Measurements from ENCODE around the gene FAM163A. TPM values are rescaled to one million over a fixed set of nuclear protein-coding genes. Genes with fewer than 3 reads are reported as not detected.
A peak's percentile ranks its signal among the peaks of the same experiment; 100 is the strongest.
"Not testable (repeated sequence)": the region's sequence is repeated elsewhere in the genome, so short reads cannot be mapped to it uniquely, and the experiment has no call there.

FAM163A gene
- total RNA-seq (under 1 TPM in 2 of 5 experiments, not detected in 3; 0.14 to 0.17 TPM), polyA plus RNA-seq (under 1 TPM in 1 of 2 donors, not detected in 1; 0.06 TPM), total RNA-seq (not detected)

- H3K27ac Mint-ChIP-seq: peak within 1 kb of the TSS in 1 of 9 donors; percentile 36
- intact Hi-C loops (cut with micrococcal nuclease): no loop called here
- H3K4me3 Mint-ChIP-seq: peak within 1 kb of the TSS; percentile 31 to 81 (median 76)
- Histone ChIP-seq H3K27ac (ENCODE audit: low read depth, low read length) (no peak within 1 kb of the TSS), H3K9me3 (ENCODE audit: control insufficient read depth in 2 of 3, low read length in 3 of 3) (no peaks in the 10 kb centered on the region), H3K27me3 (ENCODE audit: control insufficient read depth in 2 of 2, insufficient read depth in 2 of 2, low read length in 2 of 2) (peaks cover 0 to 14% of the 10 kb centered on the region in 2 donors), H3K4me3 (ENCODE audit: low read length) (no peak within 1 kb of the TSS), H3K36me3 (ENCODE audit: control insufficient read depth in 2 of 3, insufficient read depth in 3 of 3, low read length in 3 of 3) (no peaks in the 10 kb centered on the region), H3K4me1 (ENCODE audit: control insufficient read depth in 2 of 2, insufficient read depth in 2 of 2, low read length in 2 of 2) (no peaks in the 10 kb centered on the region)
- H3K9me3 Mint-ChIP-seq: peaks cover 0 to 9% (median 0%) of the 10 kb centered on the region in 11 donors
- peaks cover 60 to 79% (median 72%) of the 10 kb centered on the region in 5 donors for H3K27me3 Mint-ChIP-seq
- ChIA-PET CTCF (no interaction called here), POLR2A (interaction anchor here (1.1 kb wide), 1 partner anchor 15 kb away, joined by 3 read pairs; no protein-coding TSS in a partner anchor)
- ATAC-seq (peak; percentile 58), DNase-seq (peak in 4 of 9 donors; percentile 3 to 21 (median 15))
- peaks cover 3 to 20% (median 13%) of the 10 kb centered on the region in 7 donors for H3K4me1 Mint-ChIP-seq
- H3K36me3 Mint-ChIP-seq: no peaks in the 10 kb centered on the region
Measured at GRCh38 chr1:179742717-179743678, at the start of gene FAM163A. Gene FAM163A, plus strand, starts transcription at chr1:179743291. Its CDS starts 69,807 bp downstream, at chr1:179813098.

DNA sequence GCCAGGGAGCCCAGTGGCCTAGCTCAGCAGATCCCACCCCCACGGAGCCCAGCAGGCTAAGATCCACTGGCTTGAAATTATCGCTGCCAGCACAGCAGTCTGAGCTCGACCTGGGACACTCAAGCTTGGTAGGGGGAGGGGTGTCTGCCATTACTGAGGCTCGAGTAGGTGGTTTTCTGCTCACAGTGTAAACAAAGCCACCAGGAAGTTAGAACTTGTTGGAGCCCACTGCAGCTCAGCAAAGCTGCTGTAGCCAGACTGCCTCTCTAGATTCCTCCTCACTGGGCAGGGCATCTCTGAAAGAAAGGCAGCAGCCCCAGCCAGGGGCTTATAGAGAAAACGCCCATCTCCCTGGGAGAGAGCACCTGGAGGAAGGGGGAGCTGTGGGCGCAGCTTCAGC is 48.6 kb upstream of the FAM163A start:
- peaks cover 18 to 32% (median 26%) of the 10 kb centered on the region in 5 donors for H3K27me3 Mint-ChIP-seq
- H3K4me1 ChIP-seq (ENCODE audit: control insufficient read depth in 2 of 2, insufficient read depth in 2 of 2, low read length in 2 of 2); intact Hi-C loops (cut with micrococcal nuclease); H3K27ac Mint-ChIP-seq; H3K27ac ChIP-seq (ENCODE audit: low read depth, low read length); H3K4me3 ChIP-seq (ENCODE audit: low read length); H3K4me1 Mint-ChIP-seq; H3K9me3 ChIP-seq (ENCODE audit: control insufficient read depth in 2 of 3, low read length in 3 of 3); H3K9me3 Mint-ChIP-seq; H3K27me3 ChIP-seq (ENCODE audit: control insufficient read depth in 2 of 2, insufficient read depth in 2 of 2, low read length in 2 of 2); H3K36me3 Mint-ChIP-seq; H3K36me3 ChIP-seq (ENCODE audit: control insufficient read depth in 2 of 3, insufficient read depth in 3 of 3, low read length in 3 of 3); POLR2A ChIA-PET; DNase-seq; ATAC-seq; H3K4me3 Mint-ChIP-seq: not testable (repeated sequence)
- CTCF ChIA-PET: interaction anchor here (1.1 kb wide), 1 partner anchor 120 kb away, joined by 3 read pairs; no protein-coding TSS in a partner anchor

- H3K4me3 Mint-ChIP-seq: no peak overlapping the region
- H3K27me3 ChIP-seq (ENCODE audit: control insufficient read depth in 2 of 2, insufficient read depth in 2 of 2, low read length in 2 of 2): no peaks in the 10 kb centered on the region
- POLR2A ChIA-PET: no interaction called here
- intact Hi-C loops (cut with micrococcal nuclease): loop anchor here in 1 of 2 donors (10.0 kb wide), 1 partner anchor 782 kb away; no protein-coding TSS in a partner anchor
- CTCF ChIA-PET: interaction anchor here (2.0 to 14.1 kb wide), 3 partner anchors 111 to 477 kb away, joined by 5 to 376 read pairs (median 8); no protein-coding TSS in a partner anchor
- H3K4me1 ChIP-seq (ENCODE audit: control insufficient read depth in 2 of 2, insufficient read depth in 2 of 2, low read length in 2 of 2): no peaks in the 10 kb centered on the region
- H3K4me1 Mint-ChIP-seq: peaks cover 0 to 4% (median 0%) of the 10 kb centered on the region in 7 donors
- no peaks in the 10 kb centered on the region for H3K36me3 ChIP-seq (ENCODE audit: control insufficient read depth in 2 of 3, insufficient read depth in 3 of 3, low read length in 3 of 3)
- H3K27me3 Mint-ChIP-seq: peaks cover 0 to 6% (median 0%) of the 10 kb centered on the region in 5 donors
- no peaks in the 10 kb centered on the region for H3K9me3 ChIP-seq (ENCODE audit: control insufficient read depth in 2 of 3, low read length in 3 of 3)
- DNase-seq: no peak
- no peaks in the 10 kb centered on the region for H3K36me3 Mint-ChIP-seq
- no peak overlapping the region for H3K4me3 ChIP-seq (ENCODE audit: low read length)
- no peaks in the 10 kb centered on the region for H3K9me3 Mint-ChIP-seq
- no peak overlapping the region for H3K27ac Mint-ChIP-seq
- no peak for ATAC-seq
- no peak overlapping the region for H3K27ac ChIP-seq (ENCODE audit: low read depth, low read length)
Measured at GRCh38 chr1:179702946-179703539, 40.0 kb upstream of the FAM163A start.

GRCh38 chr1:179706339-179706941 is 36.7 kb upstream of the FAM163A start:
- ChIA-PET POLR2A (interaction anchor here (0.9 to 1.4 kb wide), 3 partner anchors 104 to 177 kb away, joined by 3 to 5 read pairs (median 3); no protein-coding TSS in a partner anchor), CTCF (interaction anchor here (0.8 to 14.1 kb wide), 17 partner anchors 8 to 484 kb away, joined by 3 to 376 read pairs (median 3); no protein-coding TSS in a partner anchor)
- peaks cover 0 to 6% (median 0%) of the 10 kb centered on the region in 5 donors for H3K27me3 Mint-ChIP-seq
- H3K27ac ChIP-seq (ENCODE audit: low read depth, low read length): no peak overlapping the region
- no peaks in the 10 kb centered on the region for H3K27me3 ChIP-seq (ENCODE audit: control insufficient read depth in 2 of 2, insufficient read depth in 2 of 2, low read length in 2 of 2)
- H3K4me3 ChIP-seq (ENCODE audit: low read length): no peak overlapping the region
- H3K4me1 ChIP-seq (ENCODE audit: control insufficient read depth in 2 of 2, insufficient read depth in 2 of 2, low read length in 2 of 2): peaks cover 0 to 15% of the 10 kb centered on the region in 2 donors
- ATAC-seq (peak; percentile 33), DNase-seq (peak; percentile 27 to 78 (median 68))
- peaks cover 6 to 25% (median 14%) of the 10 kb centered on the region in 7 donors for H3K4me1 Mint-ChIP-seq
- no peaks in the 10 kb centered on the region for H3K9me3 ChIP-seq (ENCODE audit: control insufficient read depth in 2 of 3, low read length in 3 of 3)
- no peak overlapping the region for H3K4me3 Mint-ChIP-seq
- intact Hi-C loops (cut with micrococcal nuclease): loop anchor here (1.0 to 10.0 kb wide), 11 partner anchors 103 to 778 kb away; partner anchors contain the start of gene TOR1AIP1 (in 1 of the 2)
- peak overlapping the region in 6 of 9 donors; percentile 13 to 87 (median 72) for H3K27ac Mint-ChIP-seq
- no peaks in the 10 kb centered on the region for H3K9me3 Mint-ChIP-seq
- H3K36me3 Mint-ChIP-seq: no peaks in the 10 kb centered on the region
- no peaks in the 10 kb centered on the region for H3K36me3 ChIP-seq (ENCODE audit: control insufficient read depth in 2 of 3, insufficient read depth in 3 of 3, low read length in 3 of 3)

- H3K36me3 ChIP-seq (ENCODE audit: control insufficient read depth in 2 of 3, insufficient read depth in 3 of 3, low read length in 3 of 3): no peaks in the 10 kb centered on the region
- ChIA-PET CTCF (interaction anchor here (2.4 to 14.1 kb wide), 2 partner anchors 106 to 472 kb away, joined by 23 to 376 read pairs; no protein-coding TSS in a partner anchor), POLR2A (interaction anchor here (0.6 kb wide), 1 partner anchor 100 kb away, joined by 3 read pairs; no protein-coding TSS in a partner anchor)
- peak overlapping the region in 4 of 9 donors; percentile 29 to 81 (median 58) for H3K27ac Mint-ChIP-seq
- H3K27ac ChIP-seq (ENCODE audit: low read depth, low read length): no peak overlapping the region
- H3K27me3 ChIP-seq (ENCODE audit: control insufficient read depth in 2 of 2, insufficient read depth in 2 of 2, low read length in 2 of 2): no peaks in the 10 kb centered on the region
- ATAC-seq: no peak
- H3K36me3 Mint-ChIP-seq: no peaks in the 10 kb centered on the region
- intact Hi-C loops (cut with micrococcal nuclease): loop anchor here in 1 of 2 donors (10.0 kb wide), 1 partner anchor 777 kb away; no protein-coding TSS in a partner anchor
- H3K27me3 Mint-ChIP-seq: peaks cover 0 to 9% (median 0%) of the 10 kb centered on the region in 5 donors
- H3K9me3 Mint-ChIP-seq: peaks cover 0 to 7% (median 0%) of the 10 kb centered on the region in 11 donors
- DNase-seq: no peak
- no peaks in the 10 kb centered on the region for H3K9me3 ChIP-seq (ENCODE audit: control insufficient read depth in 2 of 3, low read length in 3 of 3)
- peaks cover 6 to 25% (median 14%) of the 10 kb centered on the region in 7 donors for H3K4me1 Mint-ChIP-seq
- peaks cover 0 to 15% of the 10 kb centered on the region in 2 donors for H3K4me1 ChIP-seq (ENCODE audit: control insufficient read depth in 2 of 2, insufficient read depth in 2 of 2, low read length in 2 of 2)
- H3K4me3 ChIP-seq (ENCODE audit: low read length): no peak overlapping the region
- H3K4me3 Mint-ChIP-seq: no peak overlapping the region
Measured at GRCh38 chr1:179707406-179707805, 35.7 kb upstream of the FAM163A start.

Measured in naive thymus-derived CD4-positive, alpha-beta T cell (primary cell).